Neural progenitor cell (in vitro differentiated cells): ENCODE results near the gene CLEC1A.

Source experiments
- EZH2 ChIP-seq: fragments of 200-600 bp; sonication (generic); IDR thresholded peaks from 2 replicates; pipeline ENCODE4 v1.6.1; 2017; ENCODE audit warnings: antibody characterized with exemption, mild to moderate bottlenecking, moderate library complexity
- TF ChIP-seq, protein P1 (sequence below): fragments of 200-600 bp; sonication (generic); IDR thresholded peaks from 2 replicates; pipeline ENCODE4 v1.5.1; 2017; ENCODE audit warnings: antibody characterized with exemption, mild to moderate bottlenecking

DNA sequence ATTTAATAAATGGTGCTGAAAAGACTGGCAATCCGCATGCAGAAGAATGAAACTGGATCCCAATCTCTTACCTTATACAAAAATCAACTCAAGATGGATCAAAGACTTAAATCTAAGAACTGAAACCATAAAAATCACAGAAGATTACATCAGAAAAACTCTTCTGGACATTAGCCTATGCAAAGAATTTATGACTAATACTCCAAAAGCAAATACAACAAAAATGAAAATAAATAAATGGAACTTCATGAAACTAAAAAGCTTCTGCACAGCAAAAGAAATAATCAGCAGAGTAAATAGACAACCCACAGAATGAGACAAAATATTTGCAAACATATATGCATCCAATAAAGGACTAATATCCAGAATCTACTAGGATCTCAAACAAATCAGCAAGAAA lies 14.3 kb upstream of the CLEC1A start:
- no peak for TF ChIP-seq EZH2
- TF ChIP-seq, protein P1, sequence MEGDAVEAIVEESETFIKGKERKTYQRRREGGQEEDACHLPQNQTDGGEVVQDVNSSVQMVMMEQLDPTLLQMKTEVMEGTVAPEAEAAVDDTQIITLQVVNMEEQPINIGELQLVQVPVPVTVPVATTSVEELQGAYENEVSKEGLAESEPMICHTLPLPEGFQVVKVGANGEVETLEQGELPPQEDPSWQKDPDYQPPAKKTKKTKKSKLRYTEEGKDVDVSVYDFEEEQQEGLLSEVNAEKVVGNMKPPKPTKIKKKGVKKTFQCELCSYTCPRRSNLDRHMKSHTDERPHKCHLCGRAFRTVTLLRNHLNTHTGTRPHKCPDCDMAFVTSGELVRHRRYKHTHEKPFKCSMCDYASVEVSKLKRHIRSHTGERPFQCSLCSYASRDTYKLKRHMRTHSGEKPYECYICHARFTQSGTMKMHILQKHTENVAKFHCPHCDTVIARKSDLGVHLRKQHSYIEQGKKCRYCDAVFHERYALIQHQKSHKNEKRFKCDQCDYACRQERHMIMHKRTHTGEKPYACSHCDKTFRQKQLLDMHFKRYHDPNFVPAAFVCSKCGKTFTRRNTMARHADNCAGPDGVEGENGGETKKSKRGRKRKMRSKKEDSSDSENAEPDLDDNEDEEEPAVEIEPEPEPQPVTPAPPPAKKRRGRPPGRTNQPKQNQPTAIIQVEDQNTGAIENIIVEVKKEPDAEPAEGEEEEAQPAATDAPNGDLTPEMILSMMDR, result no peak
